HEK293 (cell line): ENCODE results near the gene LRRC8B.

Experiments
- CTCF ChIA-PET: fragments of 350-600 bp; formaldehyde crosslinking; extraction: SDS; loops from one replicate; lab custom pipeline; 2021; ENCODE audit warnings: antibody characterized with exemption; lab: Yijun Ruan, JAX
- POLR2A ChIA-PET: fragments of 300-600 bp; formaldehyde crosslinking; extraction: SDS; loops from one replicate; lab custom pipeline; 2020; ENCODE audit warnings: antibody characterized with exemption, inconsistent platforms; lab: Yijun Ruan, JAX
- H3K27ac ChIP-seq: fragments of 200-500 bp; sonication (Bioruptor generic); 2 replicates; pipeline ENCODE4 v1.5.1; 2014; ENCODE audit warnings: low read depth, low read length, control low read depth, inconsistent platforms; ENCODE audit errors: extremely low read depth
- H3K36me3 ChIP-seq, 2 experiments: fragments of 200-500 bp in 1 of 2; sonication (Bioruptor generic) in 1 of 2; 1 replicate in 1 of 2; 2 replicates in 1 of 2; pipeline ENCODE4 v1.5.1; 2014 to 2017; ENCODE audit warnings: inconsistent platforms in 2 of 2, low read length in 2 of 2; ENCODE audit not compliant: control insufficient read depth in 2 of 2, insufficient read depth in 1 of 2
- H3K4me1 ChIP-seq: fragments of 200-500 bp; sonication (Bioruptor generic); 2 replicates; pipeline ENCODE4 v1.5.1; 2014; ENCODE audit warnings: mild to moderate bottlenecking, low read length, inconsistent platforms; ENCODE audit not compliant: control insufficient read depth, insufficient read depth
- H3K4me3 ChIP-seq: 2 replicates; pipeline ENCODE4 v1.5.1; 2011; ENCODE audit warnings: low read depth, mild to moderate bottlenecking, control low read depth, low read length, moderate library complexity
- H3K9me3 ChIP-seq: fragments of 200-500 bp; sonication (Bioruptor generic); 2 replicates; pipeline ENCODE4 v1.5.1; 2014; ENCODE audit warnings: low read depth, low read length, inconsistent platforms; ENCODE audit not compliant: control insufficient read depth, insufficient read depth
- AEBP2 ChIP-seq: fragments of 450-650 bp; formaldehyde crosslinking; IDR thresholded peaks from 2 replicates; pipeline ENCODE4 v1.5.1; 2016; ENCODE audit warnings: missing biosample characterization, missing genetic modification characterization, borderline replicate concordance
- BCL11B ChIP-seq: fragments of 450-650 bp; formaldehyde crosslinking; IDR thresholded peaks from 2 replicates; pipeline ENCODE4 v1.5.1; 2016; ENCODE audit warnings: low read depth, missing biosample characterization, missing genetic modification characterization
- EGR2 ChIP-seq: fragments of 450-650 bp; formaldehyde crosslinking; IDR thresholded peaks from 2 replicates; pipeline ENCODE4 v1.5.1; 2016; ENCODE audit warnings: low read depth, missing biosample characterization, missing genetic modification characterization
- SP2 ChIP-seq: fragments of 450-650 bp; formaldehyde crosslinking; IDR thresholded peaks from 2 replicates; pipeline ENCODE4 v1.5.1; 2016; ENCODE audit warnings: missing biosample characterization, missing genetic modification characterization
- ZBTB17 ChIP-seq: fragments of 450-650 bp; formaldehyde crosslinking; IDR thresholded peaks from 2 replicates; pipeline ENCODE4 v1.5.1; 2016; ENCODE audit warnings: missing biosample characterization, missing genetic modification characterization
- ZBTB26 ChIP-seq: fragments of 450-650 bp; formaldehyde crosslinking; optimal IDR thresholded peaks from 2 replicates; pipeline ENCODE3; 2016; ENCODE audit warnings: missing biosample characterization, mild to moderate bottlenecking, missing genetic modification characterization
- ZBTB7A ChIP-seq: fragments of 450-650 bp; formaldehyde crosslinking; IDR thresholded peaks from 2 replicates; pipeline ENCODE4 v1.5.1; 2016; ENCODE audit warnings: low read depth, missing biosample characterization, missing genetic modification characterization
- ZFP37 ChIP-seq: fragments of 450-650 bp; formaldehyde crosslinking; IDR thresholded peaks from 2 replicates; pipeline ENCODE4 v1.5.1; 2016; ENCODE audit warnings: missing biosample characterization, missing genetic modification characterization
- ZNF132 ChIP-seq: fragments of 450-650 bp; formaldehyde crosslinking; IDR thresholded peaks from 2 replicates; pipeline ENCODE4 v1.5.1; 2017; ENCODE audit warnings: missing biosample characterization, missing genetic modification characterization, borderline replicate concordance
- ZNF146 ChIP-seq: fragments of 450-650 bp; formaldehyde crosslinking; IDR thresholded peaks from 2 replicates; pipeline ENCODE4 v1.5.1; 2016; ENCODE audit warnings: missing biosample characterization, missing genetic modification characterization
- ZNF19 ChIP-seq: fragments of 450-650 bp; formaldehyde crosslinking; IDR thresholded peaks from 2 replicates; pipeline ENCODE4; 2016; ENCODE audit warnings: missing biosample characterization, missing genetic modification characterization, low read depth
- ZNF214 ChIP-seq: fragments of 450-650 bp; formaldehyde crosslinking; IDR thresholded peaks from 2 replicates; pipeline ENCODE4 v1.5.1; 2017; ENCODE audit warnings: missing biosample characterization, mild to moderate bottlenecking, missing genetic modification characterization, borderline replicate concordance
- ZNF280C ChIP-seq: fragments of 450-650 bp; formaldehyde crosslinking; IDR thresholded peaks from 2 replicates; pipeline ENCODE4 v1.5.1; 2016; ENCODE audit warnings: missing biosample characterization, missing genetic modification characterization
- ZNF37A ChIP-seq: fragments of 450-650 bp; IDR thresholded peaks from 2 replicates; pipeline ENCODE4 v1.5.1; 2018; ENCODE audit warnings: missing biosample characterization, missing genetic modification characterization
- ZNF423 ChIP-seq: fragments of 450-650 bp; formaldehyde crosslinking; IDR thresholded peaks from 2 replicates; pipeline ENCODE4 v1.5.1; 2016; ENCODE audit warnings: missing biosample characterization, missing genetic modification characterization
- ZNF518A ChIP-seq: fragments of 450-650 bp; formaldehyde crosslinking; conservative IDR thresholded peaks from 2 replicates; pipeline ENCODE4 v1.5.1; 2016; ENCODE audit warnings: low read depth, missing biosample characterization, missing genetic modification characterization
- ZNF529 ChIP-seq: fragments of 450-650 bp; formaldehyde crosslinking; IDR thresholded peaks from 2 replicates; pipeline ENCODE4 v1.5.1; 2017; ENCODE audit warnings: missing genetic modification characterization, missing biosample characterization; ENCODE audit not compliant: insufficient replicate concordance
- ZNF596 ChIP-seq: fragments of 450-650 bp; IDR thresholded peaks from 2 replicates; pipeline ENCODE4 v1.5.0; 2018; ENCODE audit warnings: missing biosample characterization, mild to moderate bottlenecking, missing genetic modification characterization, moderate library complexity
- ZNF660 ChIP-seq: fragments of 450-650 bp; IDR thresholded peaks from 2 replicates; pipeline ENCODE4 v1.5.1; 2018; ENCODE audit warnings: missing biosample characterization, mild to moderate bottlenecking, missing genetic modification characterization
- ZNF704 ChIP-seq: fragments of 450-650 bp; formaldehyde crosslinking; IDR thresholded peaks from 2 replicates; pipeline ENCODE4 v1.5.1; 2016; ENCODE audit warnings: missing biosample characterization, missing genetic modification characterization
- ZNF747 ChIP-seq: fragments of 450-650 bp; formaldehyde crosslinking; IDR thresholded peaks from 2 replicates; pipeline ENCODE4 v1.5.1; 2016; ENCODE audit warnings: missing biosample characterization, missing genetic modification characterization
- ZSCAN30 ChIP-seq: fragments of 450-650 bp; IDR thresholded peaks from 2 replicates; pipeline ENCODE4 v1.5.1; 2018; ENCODE audit warnings: missing biosample characterization, mild to moderate bottlenecking, missing genetic modification characterization, moderate library complexity
- ZSCAN4 ChIP-seq: fragments of 450-650 bp; formaldehyde crosslinking; IDR thresholded peaks from 2 replicates; pipeline ENCODE4 v1.5.1; 2017; ENCODE audit warnings: missing biosample characterization, missing genetic modification characterization

The LRRC8B gene

GRCh38 chr1:89499320-89499719 lies 25.3 kb upstream of the LRRC8B start:
- TF ChIP-seq ZNF747, result no peak
- TF ChIP-seq ZSCAN4, result no peak
- TF ChIP-seq ZNF19 (tag by site-specific recombination), result no peak
- no peak for TF ChIP-seq BCL11B (tag by site-specific recombination)
- TF ChIP-seq ZNF660, result no peak
- no peak for TF ChIP-seq ZNF704 (tag by site-specific recombination)
- TF ChIP-seq ZNF280C, result no peak
- TF ChIP-seq ZFP37 (tag by site-specific recombination), result no peak
- no peak for TF ChIP-seq ZBTB26 (tag by site-specific recombination)
- no peak for TF ChIP-seq ZBTB7A (tag by site-specific recombination)
- no peak for TF ChIP-seq ZNF423 (tag by site-specific recombination)
- TF ChIP-seq ZNF37A (tag by site-specific recombination), result no peak
- no peak for TF ChIP-seq ZNF132
- TF ChIP-seq AEBP2 (tag by site-specific recombination), result no peak
- POLR2A ChIA-PET, result no interaction called here

GRCh38 chr1:89502042-89502441 lies 22.6 kb upstream of the LRRC8B start:
- Histone ChIP-seq H3K9me3 (no peaks in the 10 kb centered on the region), H3K36me3 (no peaks in the 10 kb centered on the region), H3K4me3 (no peak overlapping the region), H3K27ac (no peak overlapping the region), H3K4me1 (no peaks in the 10 kb centered on the region)
- POLR2A ChIA-PET, result no interaction called here
- CTCF ChIA-PET, result no interaction called here
- TF ChIP-seq ZSCAN30 (tag by site-specific recombination) (no peak), ZNF704 (tag by site-specific recombination) (no peak), ZBTB17 (tag by site-specific recombination) (no peak), ZNF146 (tag by site-specific recombination) (no peak), ZNF518A (no peak), ZNF214 (no peak), EGR2 (tag by site-specific recombination) (no peak), ZNF596 (tag by site-specific recombination) (no peak), SP2 (tag by site-specific recombination) (no peak), ZNF529 (tag by site-specific recombination) (no peak)

More at GRCh38 chr1:89499320-89499719, 25.3 kb upstream of the LRRC8B start:
- no peaks in the 10 kb centered on the region for H3K4me1 ChIP-seq
- no peaks in the 10 kb centered on the region for H3K9me3 ChIP-seq
- no peak overlapping the region for H3K4me3 ChIP-seq
- no peak overlapping the region for H3K27ac ChIP-seq
- no peaks in the 10 kb centered on the region for H3K36me3 ChIP-seq
- CTCF ChIA-PET, result interaction anchor here (0.7 to 1.8 kb wide), 5 partner anchors 12 to 263 kb away, joined by 3 to 7 read pairs (median 5); no protein-coding TSS in a partner anchor
